SK-N-SH treated with all-trans-retinoic acid at 6 μM for 48 hours (cell line): Measurements from ENCODE around the gene LTF.

Experiments used
- CSDC2 ChIP-seq: fragments of 250-450 bp; sonication (Bioruptor Pico); IDR thresholded peaks from 2 replicates; pipeline ENCODE4 v1.5.0; 2020; ENCODE audit warnings: mild to moderate bottlenecking, moderate library complexity
- TOX ChIP-seq: fragments of 250-450 bp; sonication (Bioruptor Pico); IDR thresholded peaks from 2 replicates; pipeline ENCODE4 v1.8.0; 2021; ENCODE audit warnings: mild to moderate bottlenecking, moderate library complexity, borderline replicate concordance
- ZFP3 ChIP-seq: fragments of 250-450 bp; sonication (Bioruptor Pico); IDR thresholded peaks from 2 replicates; pipeline ENCODE4 v1.5.0; 2020; ENCODE audit warnings: mild to moderate bottlenecking, moderate library complexity
- ZFP30 ChIP-seq: fragments of 450-650 bp; formaldehyde crosslinking; IDR thresholded peaks from 2 replicates; pipeline ENCODE4 v1.5.0; 2022; ENCODE audit warnings: mild to moderate bottlenecking, moderate library complexity
- TF ChIP-seq, protein P1 (sequence below): fragments of 250-450 bp; sonication (Bioruptor Pico); IDR thresholded peaks from 2 replicates; pipeline ENCODE4 v1.8.0; 2020; ENCODE audit warnings: mild to moderate bottlenecking, moderate library complexity, borderline replicate concordance
- TF ChIP-seq, protein P2 (sequence below): fragments of 250-450 bp; sonication (Bioruptor Pico); IDR thresholded peaks from 2 replicates; pipeline ENCODE4 v1.5.1; 2021; ENCODE audit warnings: mild to moderate bottlenecking, moderate library complexity
- TF ChIP-seq, protein P3 (sequence below): fragments of 250-450 bp; sonication (Bioruptor Pico); IDR thresholded peaks from 2 replicates; pipeline ENCODE4 v1.5.0; 2020; ENCODE audit warnings: mild to moderate bottlenecking, moderate library complexity
- TF ChIP-seq, protein P4 (sequence below): fragments of 250-450 bp; sonication (Bioruptor Pico); IDR thresholded peaks from 2 replicates; pipeline ENCODE4 v1.5.1; 2020; ENCODE audit warnings: low read depth, mild to moderate bottlenecking, moderate library complexity

DNA sequence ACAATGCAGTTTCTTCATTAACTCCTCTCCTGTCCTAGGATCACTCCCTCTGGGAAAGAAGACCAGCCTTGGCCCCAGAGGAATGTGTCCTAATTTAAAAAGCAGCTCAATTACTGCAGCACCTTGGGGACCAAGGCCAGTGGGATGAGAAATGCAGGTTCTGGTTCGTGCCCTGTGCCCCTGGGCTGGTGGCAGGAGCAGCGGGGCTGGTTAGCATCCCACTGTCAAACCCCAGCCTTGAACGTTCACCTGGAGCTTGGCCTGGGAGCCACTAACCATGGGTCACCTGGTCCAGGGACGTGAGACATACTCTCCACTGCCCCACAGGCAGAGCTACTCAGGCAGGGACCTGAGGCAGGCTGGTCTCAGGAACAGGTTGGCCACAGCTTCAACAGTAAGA lies 24.7 kb upstream of the LTF start:
- no peak for TF ChIP-seq ZFP3 (CRISPR knock-in tag)
- TF ChIP-seq ZFP30 (CRISPR knock-in tag) = no peak
- TF ChIP-seq, protein P1, sequence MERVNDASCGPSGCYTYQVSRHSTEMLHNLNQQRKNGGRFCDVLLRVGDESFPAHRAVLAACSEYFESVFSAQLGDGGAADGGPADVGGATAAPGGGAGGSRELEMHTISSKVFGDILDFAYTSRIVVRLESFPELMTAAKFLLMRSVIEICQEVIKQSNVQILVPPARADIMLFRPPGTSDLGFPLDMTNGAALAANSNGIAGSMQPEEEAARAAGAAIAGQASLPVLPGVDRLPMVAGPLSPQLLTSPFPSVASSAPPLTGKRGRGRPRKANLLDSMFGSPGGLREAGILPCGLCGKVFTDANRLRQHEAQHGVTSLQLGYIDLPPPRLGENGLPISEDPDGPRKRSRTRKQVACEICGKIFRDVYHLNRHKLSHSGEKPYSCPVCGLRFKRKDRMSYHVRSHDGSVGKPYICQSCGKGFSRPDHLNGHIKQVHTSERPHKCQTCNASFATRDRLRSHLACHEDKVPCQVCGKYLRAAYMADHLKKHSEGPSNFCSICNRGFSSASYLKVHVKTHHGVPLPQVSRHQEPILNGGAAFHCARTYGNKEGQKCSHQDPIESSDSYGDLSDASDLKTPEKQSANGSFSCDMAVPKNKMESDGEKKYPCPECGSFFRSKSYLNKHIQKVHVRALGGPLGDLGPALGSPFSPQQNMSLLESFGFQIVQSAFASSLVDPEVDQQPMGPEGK (CRISPR knock-in tag) = no peak
- TF ChIP-seq TOX (CRISPR knock-in tag) = no peak
- no peak for TF ChIP-seq CSDC2 (CRISPR knock-in tag)
- TF ChIP-seq, protein P2, sequence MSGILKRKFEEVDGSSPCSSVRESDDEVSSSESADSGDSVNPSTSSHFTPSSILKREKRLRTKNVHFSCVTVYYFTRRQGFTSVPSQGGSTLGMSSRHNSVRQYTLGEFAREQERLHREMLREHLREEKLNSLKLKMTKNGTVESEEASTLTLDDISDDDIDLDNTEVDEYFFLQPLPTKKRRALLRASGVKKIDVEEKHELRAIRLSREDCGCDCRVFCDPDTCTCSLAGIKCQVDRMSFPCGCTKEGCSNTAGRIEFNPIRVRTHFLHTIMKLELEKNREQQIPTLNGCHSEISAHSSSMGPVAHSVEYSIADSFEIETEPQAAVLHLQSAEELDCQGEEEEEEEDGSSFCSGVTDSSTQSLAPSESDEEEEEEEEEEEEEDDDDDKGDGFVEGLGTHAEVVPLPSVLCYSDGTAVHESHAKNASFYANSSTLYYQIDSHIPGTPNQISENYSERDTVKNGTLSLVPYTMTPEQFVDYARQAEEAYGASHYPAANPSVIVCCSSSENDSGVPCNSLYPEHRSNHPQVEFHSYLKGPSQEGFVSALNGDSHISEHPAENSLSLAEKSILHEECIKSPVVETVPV (CRISPR knock-in tag) = no peak
- TF ChIP-seq, protein P3, sequence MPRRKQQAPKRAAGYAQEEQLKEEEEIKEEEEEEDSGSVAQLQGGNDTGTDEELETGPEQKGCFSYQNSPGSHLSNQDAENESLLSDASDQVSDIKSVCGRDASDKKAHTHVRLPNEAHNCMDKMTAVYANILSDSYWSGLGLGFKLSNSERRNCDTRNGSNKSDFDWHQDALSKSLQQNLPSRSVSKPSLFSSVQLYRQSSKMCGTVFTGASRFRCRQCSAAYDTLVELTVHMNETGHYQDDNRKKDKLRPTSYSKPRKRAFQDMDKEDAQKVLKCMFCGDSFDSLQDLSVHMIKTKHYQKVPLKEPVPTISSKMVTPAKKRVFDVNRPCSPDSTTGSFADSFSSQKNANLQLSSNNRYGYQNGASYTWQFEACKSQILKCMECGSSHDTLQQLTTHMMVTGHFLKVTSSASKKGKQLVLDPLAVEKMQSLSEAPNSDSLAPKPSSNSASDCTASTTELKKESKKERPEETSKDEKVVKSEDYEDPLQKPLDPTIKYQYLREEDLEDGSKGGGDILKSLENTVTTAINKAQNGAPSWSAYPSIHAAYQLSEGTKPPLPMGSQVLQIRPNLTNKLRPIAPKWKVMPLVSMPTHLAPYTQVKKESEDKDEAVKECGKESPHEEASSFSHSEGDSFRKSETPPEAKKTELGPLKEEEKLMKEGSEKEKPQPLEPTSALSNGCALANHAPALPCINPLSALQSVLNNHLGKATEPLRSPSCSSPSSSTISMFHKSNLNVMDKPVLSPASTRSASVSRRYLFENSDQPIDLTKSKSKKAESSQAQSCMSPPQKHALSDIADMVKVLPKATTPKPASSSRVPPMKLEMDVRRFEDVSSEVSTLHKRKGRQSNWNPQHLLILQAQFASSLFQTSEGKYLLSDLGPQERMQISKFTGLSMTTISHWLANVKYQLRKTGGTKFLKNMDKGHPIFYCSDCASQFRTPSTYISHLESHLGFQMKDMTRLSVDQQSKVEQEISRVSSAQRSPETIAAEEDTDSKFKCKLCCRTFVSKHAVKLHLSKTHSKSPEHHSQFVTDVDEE (CRISPR knock-in tag) = no peak
- TF ChIP-seq, protein P4, sequence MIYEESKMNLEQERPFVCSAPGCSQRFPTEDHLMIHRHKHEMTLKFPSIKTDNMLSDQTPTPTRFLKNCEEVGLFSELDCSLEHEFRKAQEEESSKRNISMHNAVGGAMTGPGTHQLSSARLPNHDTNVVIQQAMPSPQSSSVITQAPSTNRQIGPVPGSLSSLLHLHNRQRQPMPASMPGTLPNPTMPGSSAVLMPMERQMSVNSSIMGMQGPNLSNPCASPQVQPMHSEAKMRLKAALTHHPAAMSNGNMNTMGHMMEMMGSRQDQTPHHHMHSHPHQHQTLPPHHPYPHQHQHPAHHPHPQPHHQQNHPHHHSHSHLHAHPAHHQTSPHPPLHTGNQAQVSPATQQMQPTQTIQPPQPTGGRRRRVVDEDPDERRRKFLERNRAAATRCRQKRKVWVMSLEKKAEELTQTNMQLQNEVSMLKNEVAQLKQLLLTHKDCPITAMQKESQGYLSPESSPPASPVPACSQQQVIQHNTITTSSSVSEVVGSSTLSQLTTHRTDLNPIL (CRISPR knock-in tag) = no peak
